ENCODE results near the gene TNFRSF4.

Gene TNFRSF4

GRCh38 chr1:1207571-1207892 lies 6.4 kb downstream of the TNFRSF4 start:
- H3K36me3 Mint-ChIP-seq (ENCODE audit: low read depth): peaks cover 19% of the 10 kb centered on the region
- peak overlapping the region; percentile 99 for H3K27ac Mint-ChIP-seq
- peak overlapping the region; percentile 79 for H3K4me3 Mint-ChIP-seq
- H3K4me1 Mint-ChIP-seq (ENCODE audit: low read depth): peaks cover 18% of the 10 kb centered on the region
- no peaks in the 10 kb centered on the region for H3K27me3 Mint-ChIP-seq (ENCODE audit: low read depth)
- no peaks in the 10 kb centered on the region for H3K9me3 Mint-ChIP-seq

- no peaks in the 10 kb centered on the region for H3K9me3 Mint-ChIP-seq
- H3K4me1 Mint-ChIP-seq (ENCODE audit: low read depth): peaks cover 18% of the 10 kb centered on the region
- H3K36me3 Mint-ChIP-seq (ENCODE audit: low read depth): peaks cover 16% of the 10 kb centered on the region
- peak overlapping the region; percentile 74 for H3K4me3 Mint-ChIP-seq
- no peaks in the 10 kb centered on the region for H3K27me3 Mint-ChIP-seq (ENCODE audit: low read depth)
- peak overlapping the region; percentile 80 for H3K27ac Mint-ChIP-seq
Measured at GRCh38 chr1:1206966-1207531, 6.9 kb downstream of the TNFRSF4 start.

GRCh38 chr1:1206376-1206965 lies 7.5 kb downstream of the TNFRSF4 start, which contains the start of gene TNFRSF18:
TSS of gene TNFRSF18 (minus strand) at chr1:1206592. CDS start at chr1:1206571, 21 bp downstream.
- H3K4me3 Mint-ChIP-seq: peak within 1 kb of the TSS; percentile 74
- peaks cover 18% of the 10 kb centered on the region for H3K4me1 Mint-ChIP-seq (ENCODE audit: low read depth)
- H3K9me3 Mint-ChIP-seq: no peaks in the 10 kb centered on the region
- H3K27me3 Mint-ChIP-seq (ENCODE audit: low read depth): no peaks in the 10 kb centered on the region
- peak within 1 kb of the TSS; percentile 99 for H3K27ac Mint-ChIP-seq
- peaks cover 15% of the 10 kb centered on the region for H3K36me3 Mint-ChIP-seq (ENCODE audit: low read depth)

GRCh38 chr1:1205769-1206375 lies 8.1 kb downstream of the TNFRSF4 start:
- peak overlapping the region; percentile 80 for H3K27ac Mint-ChIP-seq

GRCh38 chr1:1204998-1205768 lies 8.8 kb downstream of the TNFRSF4 start:
- peak overlapping the region; percentile 74 for H3K4me3 Mint-ChIP-seq
- no peaks in the 10 kb centered on the region for H3K27me3 Mint-ChIP-seq (ENCODE audit: low read depth)
- peaks cover 10% of the 10 kb centered on the region for H3K36me3 Mint-ChIP-seq (ENCODE audit: low read depth)
- peak overlapping the region; percentile 57 for H3K27ac Mint-ChIP-seq
- peaks cover 20% of the 10 kb centered on the region for H3K4me1 Mint-ChIP-seq (ENCODE audit: low read depth)
- no peaks in the 10 kb centered on the region for H3K9me3 Mint-ChIP-seq

More at GRCh38 chr1:1205769-1206375, 8.1 kb downstream of the TNFRSF4 start:
- Mint-ChIP-seq H3K27me3 (ENCODE audit: low read depth) (no peaks in the 10 kb centered on the region), H3K36me3 (ENCODE audit: low read depth) (peaks cover 11% of the 10 kb centered on the region), H3K4me1 (ENCODE audit: low read depth) (peaks cover 17% of the 10 kb centered on the region), H3K9me3 (no peaks in the 10 kb centered on the region), H3K4me3 (peak overlapping the region; percentile 74)

- H3K4me3 Mint-ChIP-seq: peak overlapping the region; percentile 74
Measured at GRCh38 chr1:1204425-1204920, 9.5 kb downstream of the TNFRSF4 start.

GRCh38 chr1:1203561-1204424 lies 10.2 kb downstream of the TNFRSF4 start:
- H3K4me1 Mint-ChIP-seq (ENCODE audit: low read depth): peaks cover 17% of the 10 kb centered on the region
- H3K27ac Mint-ChIP-seq: no peak overlapping the region
- no peak overlapping the region for H3K4me3 Mint-ChIP-seq
- H3K9me3 Mint-ChIP-seq: no peaks in the 10 kb centered on the region
- H3K27me3 Mint-ChIP-seq (ENCODE audit: low read depth): no peaks in the 10 kb centered on the region
- peaks cover 2% of the 10 kb centered on the region for H3K36me3 Mint-ChIP-seq (ENCODE audit: low read depth)

More at GRCh38 chr1:1204425-1204920, 9.5 kb downstream of the TNFRSF4 start:
- no peaks in the 10 kb centered on the region for H3K27me3 Mint-ChIP-seq (ENCODE audit: low read depth)
- H3K4me1 Mint-ChIP-seq (ENCODE audit: low read depth): peaks cover 19% of the 10 kb centered on the region
- peak overlapping the region; percentile 26 for H3K27ac Mint-ChIP-seq
- peaks cover 4% of the 10 kb centered on the region for H3K36me3 Mint-ChIP-seq (ENCODE audit: low read depth)
- no peaks in the 10 kb centered on the region for H3K9me3 Mint-ChIP-seq

GRCh38 chr1:1202831-1203560 lies 11.0 kb downstream of the TNFRSF4 start:
- H3K4me1 Mint-ChIP-seq (ENCODE audit: low read depth): peaks cover 11% of the 10 kb centered on the region
- H3K36me3 Mint-ChIP-seq (ENCODE audit: low read depth): peaks cover 2% of the 10 kb centered on the region
- no peak overlapping the region for H3K4me3 Mint-ChIP-seq
- H3K27me3 Mint-ChIP-seq (ENCODE audit: low read depth): no peaks in the 10 kb centered on the region
- no peaks in the 10 kb centered on the region for H3K9me3 Mint-ChIP-seq
- H3K27ac Mint-ChIP-seq: no peak overlapping the region

- Mint-ChIP-seq H3K4me3 (no peak overlapping the region), H3K36me3 (ENCODE audit: low read depth) (peaks cover 7% of the 10 kb centered on the region), H3K27ac (peak overlapping the region; percentile 74), H3K9me3 (no peaks in the 10 kb centered on the region), H3K27me3 (ENCODE audit: low read depth) (no peaks in the 10 kb centered on the region), H3K4me1 (ENCODE audit: low read depth) (peaks cover 6% of the 10 kb centered on the region)
Measured at GRCh38 chr1:1200876-1201810, 12.8 kb downstream of the TNFRSF4 start.

GRCh38 chr1:1199961-1200875 lies 13.7 kb downstream of the TNFRSF4 start:
- H3K27me3 Mint-ChIP-seq (ENCODE audit: low read depth): no peaks in the 10 kb centered on the region
- H3K4me3 Mint-ChIP-seq: peak overlapping the region; percentile 57
- peaks cover 6% of the 10 kb centered on the region for H3K4me1 Mint-ChIP-seq (ENCODE audit: low read depth)
- peak overlapping the region; percentile 74 for H3K27ac Mint-ChIP-seq
- peaks cover 8% of the 10 kb centered on the region for H3K36me3 Mint-ChIP-seq (ENCODE audit: low read depth)
- H3K9me3 Mint-ChIP-seq: peaks cover 3% of the 10 kb centered on the region

GRCh38 chr1:1199141-1199960 lies 14.6 kb downstream of the TNFRSF4 start:
- Mint-ChIP-seq H3K27me3 (ENCODE audit: low read depth) (peaks cover 4% of the 10 kb centered on the region), H3K4me3 (peak overlapping the region; percentile 56), H3K27ac (peak overlapping the region; percentile 74)

More at GRCh38 chr1:1199141-1199960, 14.6 kb downstream of the TNFRSF4 start:
- Mint-ChIP-seq H3K4me1 (ENCODE audit: low read depth) (peaks cover 6% of the 10 kb centered on the region), H3K36me3 (ENCODE audit: low read depth) (peaks cover 14% of the 10 kb centered on the region), H3K9me3 (peaks cover 12% of the 10 kb centered on the region)

Measured in T-helper 1 cell treated with Interleukin-12 subunit alpha and Interleukin-12 subunit beta and Interleukin-4 antibody, amounts not matched to agents 30 μg/mL and 1 μg/mL, for 36 hours (primary cell).